ENCODE measurements around the gene PHACTR1.

- no peak for TF ChIP-seq POLR2A (IDR thresholded peaks at IDR 0.05)
- TF ChIP-seq, protein P1, sequence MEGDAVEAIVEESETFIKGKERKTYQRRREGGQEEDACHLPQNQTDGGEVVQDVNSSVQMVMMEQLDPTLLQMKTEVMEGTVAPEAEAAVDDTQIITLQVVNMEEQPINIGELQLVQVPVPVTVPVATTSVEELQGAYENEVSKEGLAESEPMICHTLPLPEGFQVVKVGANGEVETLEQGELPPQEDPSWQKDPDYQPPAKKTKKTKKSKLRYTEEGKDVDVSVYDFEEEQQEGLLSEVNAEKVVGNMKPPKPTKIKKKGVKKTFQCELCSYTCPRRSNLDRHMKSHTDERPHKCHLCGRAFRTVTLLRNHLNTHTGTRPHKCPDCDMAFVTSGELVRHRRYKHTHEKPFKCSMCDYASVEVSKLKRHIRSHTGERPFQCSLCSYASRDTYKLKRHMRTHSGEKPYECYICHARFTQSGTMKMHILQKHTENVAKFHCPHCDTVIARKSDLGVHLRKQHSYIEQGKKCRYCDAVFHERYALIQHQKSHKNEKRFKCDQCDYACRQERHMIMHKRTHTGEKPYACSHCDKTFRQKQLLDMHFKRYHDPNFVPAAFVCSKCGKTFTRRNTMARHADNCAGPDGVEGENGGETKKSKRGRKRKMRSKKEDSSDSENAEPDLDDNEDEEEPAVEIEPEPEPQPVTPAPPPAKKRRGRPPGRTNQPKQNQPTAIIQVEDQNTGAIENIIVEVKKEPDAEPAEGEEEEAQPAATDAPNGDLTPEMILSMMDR (IDR thresholded peaks at IDR 0.05): no peak
- no peak for TF ChIP-seq POLR2AphosphoS5 (IDR thresholded peaks at IDR 0.05)
Measured at GRCh38 chr6:12826584-12826983, 110.0 kb downstream of the PHACTR1 start.
